AG04449 (cell line): ENCODE data around the gene HECTD2.
"Not testable (repeated sequence)": the region's sequence is repeated elsewhere in the genome, so short reads cannot be mapped to it uniquely, and the experiment has no call there.

Experiments
- CTCF ChIA-PET: fragments of 350-600 bp; formaldehyde crosslinking; extraction: SDS; loops from one replicate; lab custom pipeline; 2021; ENCODE audit warnings: antibody characterized with exemption; lab: Yijun Ruan, JAX
- POLR2A ChIA-PET: fragments of 400-600, 350-600 bp; formaldehyde crosslinking; extraction: SDS; loops from one replicate; lab custom pipeline; 2020; ENCODE audit warnings: antibody characterized with exemption, inconsistent platforms; lab: Yijun Ruan, JAX
- DNase-seq: peaks from one replicate; pipeline ENCODE4 v3.0.0-alpha.2; 2010; ENCODE audit warnings: low read depth, low spot score
- H3K4me3 ChIP-seq: 2 replicates; pipeline ENCODE4 v1.5.1; 2011; ENCODE audit warnings: low read depth, mild to moderate bottlenecking, control low read depth, low read length
- CTCF ChIP-seq: IDR thresholded peaks from one replicate; pipeline ENCODE4 v1.5.1; 2011; ENCODE audit warnings: mild to moderate bottlenecking, moderate library complexity, low read length, control low read depth, inconsistent platforms; ENCODE audit not compliant: insufficient read depth; ENCODE audit errors: missing control alignments

The HECTD2 gene

DNA sequence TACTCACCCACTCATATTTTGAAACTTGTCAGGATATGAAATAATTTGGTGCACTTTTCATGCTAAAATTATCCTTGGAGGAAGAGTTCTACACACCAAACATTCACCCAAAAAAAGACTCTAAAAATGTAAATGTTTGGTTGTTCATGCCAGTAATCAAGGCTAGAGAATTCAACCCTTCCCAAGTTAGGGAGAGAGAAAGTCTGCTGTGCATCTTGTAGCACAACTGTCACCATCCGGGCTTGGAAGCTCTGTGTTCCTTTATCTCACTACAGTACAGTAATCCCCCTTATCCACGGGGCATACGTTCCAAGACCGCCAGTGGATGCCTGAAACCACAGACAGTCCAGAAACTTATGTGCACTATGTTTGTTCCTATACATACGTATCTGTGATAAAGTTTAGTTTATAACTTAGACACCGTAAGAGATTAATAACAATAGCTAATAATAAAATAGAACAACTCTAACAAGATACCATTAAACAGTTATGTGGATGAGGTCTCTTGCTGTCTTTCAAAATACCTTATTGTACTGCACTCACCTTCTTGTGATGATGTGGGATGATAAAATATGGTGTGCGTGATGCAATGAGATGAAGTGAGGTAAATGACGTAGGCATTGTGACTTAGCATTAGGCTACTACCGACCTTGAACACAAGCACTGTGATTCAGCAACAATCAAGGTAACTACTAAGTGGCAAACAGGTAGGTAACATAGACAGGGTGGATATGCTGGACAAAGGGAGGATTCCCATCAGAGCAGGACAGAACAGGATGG, 24.6 kb upstream of the HECTD2 start:
- POLR2A ChIA-PET = no interaction called here
- TF ChIP-seq CTCF = no peak
- CTCF ChIA-PET = interaction anchor here (1.1 to 3.9 kb wide), 6 partner anchors 10 to 250 kb away, joined by 3 to 30 read pairs (median 6); no protein-coding TSS in a partner anchor
- no peak overlapping the region for H3K4me3 ChIP-seq
- no peak for DNase-seq

DNA sequence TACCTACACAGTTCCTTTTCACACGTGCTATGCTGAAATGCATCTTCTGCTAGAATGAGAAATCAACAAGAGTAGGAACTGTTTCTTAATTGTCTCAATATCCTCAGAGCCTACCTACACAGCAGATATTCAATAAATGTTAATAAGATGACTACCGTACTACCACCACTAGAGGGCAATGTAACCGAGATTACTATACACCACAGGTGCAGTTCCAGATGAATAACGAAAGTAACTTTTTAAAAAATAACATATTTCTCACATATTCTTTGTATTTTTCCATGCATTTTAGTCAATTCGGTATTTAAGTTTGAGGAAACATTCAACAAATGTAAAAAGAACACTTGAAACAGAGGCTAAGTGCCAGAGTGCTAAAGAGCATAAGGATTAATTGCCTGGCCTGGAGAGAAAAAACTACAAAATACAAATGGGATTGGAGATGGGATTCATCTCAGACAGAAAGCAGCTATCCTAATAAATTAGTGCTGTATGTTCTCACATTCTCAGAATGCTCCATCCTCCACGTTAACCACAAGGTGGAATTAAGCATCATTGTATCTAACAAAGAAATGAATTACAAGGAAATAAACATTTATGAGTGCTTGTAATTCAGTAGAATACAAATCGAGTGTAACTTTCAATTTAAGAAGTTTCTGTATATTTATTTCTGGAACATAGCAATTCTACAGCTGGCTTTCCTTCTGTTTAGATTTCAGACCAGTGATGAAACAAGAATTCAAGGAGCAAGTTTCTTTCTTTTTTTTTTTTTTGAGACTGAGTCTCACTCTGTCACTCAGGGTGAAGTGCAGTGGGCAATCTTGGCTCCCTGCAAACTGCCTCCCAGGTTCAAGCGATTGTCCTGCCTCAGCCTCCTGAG, 20.3 kb upstream of the HECTD2 start:
- DNase-seq = no peak

GRCh38 chr10:91390513-91390825, 19.7 kb upstream of the HECTD2 start:
- CTCF ChIA-PET = interaction anchor here (0.6 to 4.0 kb wide), 27 partner anchors 10 to 511 kb away, joined by 3 to 45 read pairs (median 4); no protein-coding TSS in a partner anchor
- H3K4me3 ChIP-seq, POLR2A ChIA-PET, DNase-seq: not testable (repeated sequence)

More for the DNA sequence above, 20.3 kb upstream of the HECTD2 start:
- POLR2A ChIA-PET = no interaction called here
- no peak overlapping the region for H3K4me3 ChIP-seq
- TF ChIP-seq CTCF = peak; percentile 30
- CTCF ChIA-PET = interaction anchor here (0.6 to 4.0 kb wide), 25 partner anchors 10 to 510 kb away, joined by 3 to 45 read pairs (median 4); no protein-coding TSS in a partner anchor

DNA sequence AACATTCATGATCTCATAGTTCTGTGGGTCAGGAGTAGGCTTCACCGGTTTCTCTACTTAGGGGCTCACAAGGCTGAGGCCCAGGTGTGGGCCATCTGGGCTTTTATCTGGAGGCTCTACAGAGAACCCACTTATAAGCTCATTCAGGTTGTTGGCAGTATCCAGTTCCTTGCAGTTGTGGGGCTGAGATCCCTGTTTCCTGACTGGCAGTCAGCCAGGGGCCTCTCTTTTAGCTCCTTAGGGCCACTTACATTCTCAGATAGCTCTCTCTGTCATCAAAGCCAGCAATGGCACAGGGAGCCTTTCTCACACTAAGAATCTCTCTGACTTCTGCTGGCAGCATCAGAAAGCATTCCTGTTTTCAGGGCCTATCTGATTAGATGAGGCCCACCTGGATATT, 18.2 kb upstream of the HECTD2 start:
- no peak overlapping the region for H3K4me3 ChIP-seq
- no peak for TF ChIP-seq CTCF
- CTCF ChIA-PET = interaction anchor here (1.0 to 4.0 kb wide), 9 partner anchors 12 to 303 kb away, joined by 3 to 45 read pairs (median 19); no protein-coding TSS in a partner anchor
- POLR2A ChIA-PET = no interaction called here
- no peak for DNase-seq

DNA sequence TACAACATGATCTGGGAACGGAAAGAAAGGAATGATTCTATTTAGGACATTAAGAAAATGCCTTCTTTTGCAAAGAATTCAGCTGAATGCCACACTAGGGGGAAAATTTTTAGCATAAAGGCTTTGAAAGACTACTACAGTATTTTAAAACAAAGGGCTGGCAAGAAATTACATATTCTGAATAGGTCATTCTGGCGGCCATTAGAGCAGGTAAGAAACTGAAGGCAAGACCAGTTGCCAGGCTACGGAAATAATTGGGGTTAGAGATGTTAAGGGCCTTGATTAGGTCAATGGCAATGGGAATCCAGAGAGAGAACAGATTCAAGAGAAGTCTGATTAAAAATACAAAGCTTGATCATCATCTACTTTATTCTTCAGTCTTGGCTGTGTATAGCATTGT, 3.8 kb upstream of the HECTD2 start:
- ChIA-PET CTCF (interaction anchor here (1.0 to 3.7 kb wide), 2 partner anchors 15 to 108 kb away, joined by 3 to 30 read pairs; no protein-coding TSS in a partner anchor), POLR2A (no interaction called here)
- no peak for TF ChIP-seq CTCF
- H3K4me3 ChIP-seq = no peak overlapping the region
- no peak for DNase-seq

DNA sequence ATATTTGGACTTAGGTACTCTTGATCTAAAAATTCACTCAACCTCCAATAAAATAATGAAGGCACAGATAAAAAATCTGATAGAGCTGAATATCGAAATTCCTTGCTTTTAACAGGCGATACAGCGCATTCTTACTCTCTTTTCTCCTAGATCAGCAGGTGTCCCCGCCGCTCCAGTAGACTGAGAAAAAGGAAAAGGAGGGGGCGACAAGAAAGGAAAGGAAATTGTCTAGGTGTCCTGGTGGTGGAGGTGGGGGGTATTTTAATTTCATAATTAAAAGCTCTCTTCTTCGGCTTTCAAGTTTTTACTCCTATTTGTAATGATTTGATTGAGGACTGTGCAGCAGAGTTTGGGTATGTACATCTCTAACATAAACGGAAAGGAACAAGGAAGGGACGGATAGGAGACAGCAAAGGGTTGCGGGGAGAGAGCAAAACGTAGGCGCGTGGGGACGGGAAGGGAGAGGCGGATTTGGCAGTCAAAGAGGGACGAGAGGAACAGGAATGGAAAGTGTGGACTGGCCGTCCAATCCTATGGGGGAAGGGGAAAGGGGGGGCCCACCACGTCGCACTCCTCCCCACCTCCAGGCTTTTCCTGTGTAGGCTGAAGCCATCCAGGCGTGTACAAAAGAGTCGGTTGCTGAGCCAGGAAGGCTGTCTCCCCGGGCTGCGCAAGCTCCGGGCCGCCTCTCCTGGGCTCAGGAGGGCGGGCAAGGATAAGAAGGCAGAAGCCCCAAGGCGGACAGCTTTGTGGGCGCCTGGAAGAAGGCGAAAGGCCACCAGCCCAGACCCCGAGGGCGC, 875 bp upstream of the HECTD2 start:
- ChIA-PET POLR2A (interaction anchor here (0.8 to 1.2 kb wide), 2 partner anchors 208 to 224 kb away, joined by 3 to 4 read pairs; partner anchors contain the start of gene PPP1R3C), CTCF (interaction anchor here (1.0 to 3.7 kb wide), 7 partner anchors 9 to 227 kb away, joined by 3 to 30 read pairs (median 5); no protein-coding TSS in a partner anchor)
- H3K4me3 ChIP-seq = peak overlapping the region; percentile 79
- no peak for DNase-seq
- no peak for TF ChIP-seq CTCF
